HG03103 (cell line): ENCODE results near the gene THSD4.

Experiments
- ATAC-seq: cut with Tn5 transposase; IDR thresholded peaks from one replicate; pipeline ENCODE4 v1.9.1; 2021; ENCODE audit warnings: low read depth; ENCODE audit not compliant: unreplicated experiment

Gene THSD4

GRCh38 chr15:71804226-71804625, 689.0 kb downstream of the THSD4 start:
- no peak for ATAC-seq

- no peak for ATAC-seq
Observed at GRCh38 chr15:71804695-71805470, 689.6 kb downstream of the THSD4 start.

- ATAC-seq, result no peak
Observed at GRCh38 chr15:71806452-71806931, 691.2 kb downstream of the THSD4 start.

DNA sequence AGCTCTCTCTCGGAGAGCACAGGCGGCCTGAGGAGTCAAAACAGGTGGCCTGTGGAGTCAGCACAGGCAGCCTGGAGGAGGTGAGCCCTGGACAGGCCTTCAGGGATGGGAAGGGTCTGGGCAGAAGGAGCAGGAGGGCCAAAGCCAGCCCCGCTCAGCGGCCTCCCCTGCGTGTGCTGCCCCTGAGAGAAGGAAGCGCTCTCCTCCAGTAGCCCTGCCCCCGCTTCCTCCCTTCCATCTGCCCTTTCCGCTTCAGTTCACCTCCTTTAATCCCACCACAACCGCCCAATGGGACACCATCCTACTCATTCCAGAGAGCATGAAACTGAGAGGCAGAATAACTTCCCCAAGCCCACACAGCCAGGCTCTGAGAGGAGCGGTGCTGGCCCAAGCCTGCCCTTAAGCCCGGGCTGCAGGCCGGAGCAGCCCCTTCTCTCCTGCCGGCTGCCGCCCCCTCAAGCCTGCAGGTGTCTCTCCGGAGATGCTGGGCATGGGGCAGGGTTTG, 691.9 kb downstream of the THSD4 start:
- no peak for ATAC-seq

- no peak for ATAC-seq
Observed at GRCh38 chr15:71807691-71808091, 692.4 kb downstream of the THSD4 start.

DNA sequence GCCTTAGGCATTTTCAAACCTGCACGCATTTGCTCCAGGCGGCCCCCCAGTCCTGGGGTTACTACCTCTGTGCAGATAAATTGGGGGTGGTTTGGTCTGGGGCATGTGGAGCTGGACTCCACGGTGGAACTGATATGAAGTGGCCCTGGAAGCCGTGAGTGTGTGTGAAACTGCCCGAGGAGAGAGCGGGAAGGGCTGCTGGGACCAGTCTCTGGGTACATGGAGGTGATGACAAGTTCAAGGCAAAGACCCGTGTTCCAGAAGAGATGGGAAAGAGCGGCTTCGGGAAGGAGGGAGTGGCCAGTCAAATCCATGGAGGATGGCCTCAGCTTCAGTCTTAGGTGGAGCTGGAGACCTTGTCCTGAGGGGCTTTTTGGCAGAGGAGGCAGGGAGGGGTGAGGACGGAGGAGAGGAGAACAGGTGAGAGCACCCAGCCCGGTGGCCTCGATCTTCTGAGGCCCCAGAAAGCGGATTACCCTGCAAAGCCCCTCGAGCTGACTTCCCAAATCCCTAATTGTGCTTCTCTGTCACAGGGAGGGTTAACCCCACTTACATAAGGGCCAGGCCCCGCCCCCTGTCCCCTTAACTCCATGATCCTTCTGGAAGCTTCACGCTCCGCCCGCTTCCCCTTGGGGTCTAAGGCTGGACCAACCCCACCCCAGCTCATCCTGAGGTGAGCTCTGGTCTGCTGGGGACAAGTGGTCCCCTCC, 693.2 kb downstream of the THSD4 start:
- ATAC-seq, result no peak

DNA sequence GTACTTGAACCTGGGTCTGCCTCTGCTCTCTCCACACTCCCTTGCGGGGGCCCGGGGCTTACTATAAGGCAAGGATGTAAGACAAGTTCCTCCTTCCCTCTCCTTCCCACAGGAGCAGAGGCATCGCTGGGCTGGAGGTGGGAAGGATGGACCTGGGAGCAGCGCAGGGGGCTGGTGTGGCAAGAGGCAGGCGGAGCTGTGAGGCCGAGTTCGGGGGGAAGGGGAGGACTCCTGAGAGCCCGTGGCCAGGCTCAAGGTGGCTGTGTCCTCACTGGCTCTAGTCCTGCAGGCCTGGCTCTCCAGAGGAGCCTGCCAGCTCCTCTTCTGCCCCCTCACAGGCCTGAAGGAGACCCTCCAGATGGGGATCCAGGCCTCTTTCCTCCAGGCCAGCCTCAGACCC, 694.1 kb downstream of the THSD4 start:
- ATAC-seq, result no peak

DNA sequence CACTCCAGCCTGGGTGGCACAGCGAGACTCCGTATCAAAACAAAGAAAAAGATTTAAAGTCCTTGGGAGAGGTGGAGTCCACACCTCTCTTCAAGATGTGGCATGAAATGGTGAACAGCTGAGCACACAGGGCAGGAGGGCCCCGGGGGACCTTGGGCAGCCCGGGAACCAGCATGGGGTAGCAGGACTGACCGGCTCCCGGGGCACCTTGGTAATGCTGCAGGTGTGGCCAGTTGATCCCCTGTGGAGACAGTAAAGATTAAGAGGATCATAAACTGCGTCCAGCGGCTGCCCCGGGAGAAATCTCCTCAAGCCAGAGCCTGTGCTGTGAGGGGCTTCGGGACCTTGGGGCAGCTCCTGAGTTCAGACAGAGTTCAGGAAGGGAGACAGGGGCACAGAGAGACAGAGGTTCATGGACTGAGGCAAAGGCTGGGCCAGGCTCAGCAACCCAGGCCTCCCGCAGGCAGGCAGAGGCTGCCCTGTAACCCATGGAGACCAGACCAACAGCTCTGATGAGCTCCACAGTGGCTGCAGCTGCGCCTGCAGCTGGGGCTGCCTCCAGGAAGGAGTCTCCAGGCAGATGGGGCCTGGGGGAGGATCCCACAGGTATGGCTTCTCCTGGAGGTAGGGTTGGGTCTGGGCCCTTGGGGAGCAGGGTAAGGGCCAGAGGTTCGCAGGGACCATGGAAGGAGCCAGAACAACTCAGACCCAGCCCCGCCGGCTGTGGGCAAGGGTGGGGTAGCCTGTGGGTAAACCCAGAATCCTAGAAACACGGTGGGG, 695.2 kb downstream of the THSD4 start, which contains the start of gene NR2E3:
Gene NR2E3 (plus strand): TSS at position 299 of the 780 bp plus-strand sequence. CDS start 190 bp downstream, at position 489.
- ATAC-seq, result no peak

DNA sequence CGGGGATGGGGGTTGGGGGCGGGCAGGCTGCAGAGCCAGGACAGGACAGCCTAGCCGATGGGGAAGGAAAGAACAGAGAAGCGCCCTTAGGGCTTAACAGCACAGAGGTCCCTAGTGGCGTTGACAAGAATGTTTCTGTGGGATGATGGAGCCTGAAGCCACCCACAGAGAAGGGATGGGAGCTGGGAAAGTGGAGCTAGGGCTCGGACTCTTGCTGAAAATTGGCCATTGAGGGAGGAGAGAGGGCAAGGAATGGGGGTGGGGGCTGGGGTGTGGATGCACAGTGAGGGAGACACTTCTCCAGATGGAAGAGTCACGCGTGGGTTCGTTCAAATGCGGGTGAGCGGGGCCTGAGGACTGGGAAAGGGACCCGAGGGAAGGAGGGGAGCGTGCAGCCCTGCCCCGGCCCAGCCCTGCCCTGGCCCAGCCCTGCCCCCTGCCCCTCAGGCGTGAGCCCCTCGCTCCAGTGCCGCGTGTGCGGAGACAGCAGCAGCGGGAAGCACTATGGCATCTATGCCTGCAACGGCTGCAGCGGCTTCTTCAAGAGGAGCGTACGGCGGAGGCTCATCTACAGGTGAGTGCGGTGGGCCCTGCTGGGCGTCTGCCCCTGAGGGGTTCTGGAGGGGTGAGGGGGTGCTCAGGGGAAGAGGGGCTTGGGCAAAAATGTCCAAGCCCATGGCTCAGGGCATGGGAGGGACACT, 695.9 kb downstream of the THSD4 start:
- no peak for ATAC-seq

- ATAC-seq, result no peak
Observed at GRCh38 chr15:71811752-71812735, 696.8 kb downstream of the THSD4 start.

DNA sequence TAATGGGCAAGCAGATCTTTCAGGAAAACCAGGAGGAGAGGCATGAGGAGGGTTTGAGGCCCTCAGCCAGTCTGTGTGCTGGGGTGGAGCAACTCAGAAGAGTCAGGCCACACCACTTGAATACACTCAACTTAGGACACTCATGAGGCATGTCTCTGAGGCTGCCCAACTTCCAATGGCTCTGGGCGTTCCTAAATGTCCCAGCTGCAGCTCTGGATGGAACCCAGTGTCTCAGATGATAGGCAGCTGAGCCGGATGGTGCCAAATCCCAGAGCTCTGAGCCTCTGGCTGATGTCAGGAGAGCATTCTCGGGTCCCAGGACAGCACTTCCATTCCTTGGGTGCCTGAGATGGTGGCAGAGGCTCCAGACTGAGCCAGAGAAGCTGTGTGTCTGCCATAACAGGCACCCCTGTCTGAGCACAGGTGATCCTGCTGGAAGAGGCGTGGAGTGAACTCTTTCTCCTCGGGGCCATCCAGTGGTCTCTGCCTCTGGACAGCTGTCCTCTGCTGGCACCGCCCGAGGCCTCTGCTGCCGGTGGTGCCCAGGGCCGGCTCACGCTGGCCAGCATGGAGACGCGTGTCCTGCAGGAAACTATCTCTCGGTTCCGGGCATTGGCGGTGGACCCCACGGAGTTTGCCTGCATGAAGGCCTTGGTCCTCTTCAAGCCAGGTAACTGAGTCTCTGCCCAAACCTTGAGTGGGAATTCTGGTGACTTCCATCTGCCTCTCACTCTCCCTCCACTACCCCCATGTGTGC, 697.9 kb downstream of the THSD4 start:
- no peak for ATAC-seq

- no peak for ATAC-seq
Observed at GRCh38 chr15:71813723-71814470, 698.6 kb downstream of the THSD4 start.

GRCh38 chr15:71815301-71815700, 700.0 kb downstream of the THSD4 start:
- ATAC-seq, result no peak

DNA sequence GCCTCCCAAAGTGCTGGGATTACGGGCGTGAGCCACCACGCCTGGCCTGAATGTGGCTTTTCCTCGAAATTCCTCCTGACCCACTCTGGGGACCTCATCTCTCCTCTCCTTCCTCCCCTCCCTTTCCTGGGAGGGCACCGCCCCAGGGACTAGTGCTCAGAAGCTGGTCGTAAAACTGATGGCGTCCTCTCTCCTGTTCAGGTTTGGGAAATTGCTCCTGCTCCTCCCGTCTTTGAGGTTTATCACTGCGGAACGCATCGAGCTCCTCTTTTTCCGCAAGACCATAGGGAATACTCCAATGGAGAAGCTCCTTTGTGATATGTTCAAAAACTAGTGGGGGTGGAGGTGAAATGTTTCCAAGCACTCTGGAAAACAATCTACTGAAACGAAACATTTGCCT, 702.1 kb downstream of the THSD4 start:
- no peak for ATAC-seq

DNA sequence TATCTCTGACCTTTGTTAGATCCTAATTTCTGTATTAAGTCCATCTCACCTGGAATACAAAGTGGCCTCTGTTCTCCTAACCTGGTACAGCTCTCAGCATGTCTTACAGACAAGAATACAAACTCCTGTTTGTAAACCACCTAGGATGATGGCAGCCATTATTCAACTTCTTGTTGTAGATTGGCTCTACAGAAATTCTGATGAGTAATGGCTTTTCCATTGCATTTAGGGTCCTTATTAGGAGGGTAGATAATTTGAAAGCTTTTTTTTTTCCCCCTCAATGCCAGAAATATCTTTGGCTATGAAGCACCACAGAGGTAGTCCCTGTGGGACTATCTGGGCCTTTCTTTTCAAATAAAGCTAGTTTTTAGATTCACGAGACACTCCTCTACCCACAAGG, 704.9 kb downstream of the THSD4 start:
- no peak for ATAC-seq

DNA sequence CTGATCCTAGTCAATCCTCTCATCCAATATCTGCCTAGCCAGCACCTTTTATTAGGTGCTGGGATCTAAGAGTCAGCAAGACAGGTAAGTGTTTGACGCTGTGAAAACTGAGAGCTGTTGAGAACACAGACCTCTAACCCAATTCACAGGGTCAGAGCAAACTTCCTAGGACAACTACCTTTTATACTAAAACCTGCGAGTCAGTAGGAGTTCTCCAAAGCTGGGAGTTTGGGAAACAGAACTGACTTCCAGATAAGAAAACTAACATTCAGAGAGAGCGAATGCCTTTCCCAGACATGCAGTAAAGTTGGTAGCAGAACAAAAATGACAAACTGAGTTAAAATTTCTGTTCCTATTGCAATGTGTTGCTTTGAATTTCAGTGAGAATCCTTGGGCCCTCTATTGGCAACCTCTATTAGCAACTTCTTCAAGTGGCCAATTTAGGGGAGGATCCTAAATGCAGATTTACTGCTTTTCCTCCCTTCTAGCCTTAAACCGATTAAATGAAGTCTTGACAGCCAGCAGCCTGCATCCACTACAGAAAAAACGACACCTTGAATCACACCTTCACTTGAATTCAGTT, 706.4 kb downstream of the THSD4 start:
- ATAC-seq, result no peak

DNA sequence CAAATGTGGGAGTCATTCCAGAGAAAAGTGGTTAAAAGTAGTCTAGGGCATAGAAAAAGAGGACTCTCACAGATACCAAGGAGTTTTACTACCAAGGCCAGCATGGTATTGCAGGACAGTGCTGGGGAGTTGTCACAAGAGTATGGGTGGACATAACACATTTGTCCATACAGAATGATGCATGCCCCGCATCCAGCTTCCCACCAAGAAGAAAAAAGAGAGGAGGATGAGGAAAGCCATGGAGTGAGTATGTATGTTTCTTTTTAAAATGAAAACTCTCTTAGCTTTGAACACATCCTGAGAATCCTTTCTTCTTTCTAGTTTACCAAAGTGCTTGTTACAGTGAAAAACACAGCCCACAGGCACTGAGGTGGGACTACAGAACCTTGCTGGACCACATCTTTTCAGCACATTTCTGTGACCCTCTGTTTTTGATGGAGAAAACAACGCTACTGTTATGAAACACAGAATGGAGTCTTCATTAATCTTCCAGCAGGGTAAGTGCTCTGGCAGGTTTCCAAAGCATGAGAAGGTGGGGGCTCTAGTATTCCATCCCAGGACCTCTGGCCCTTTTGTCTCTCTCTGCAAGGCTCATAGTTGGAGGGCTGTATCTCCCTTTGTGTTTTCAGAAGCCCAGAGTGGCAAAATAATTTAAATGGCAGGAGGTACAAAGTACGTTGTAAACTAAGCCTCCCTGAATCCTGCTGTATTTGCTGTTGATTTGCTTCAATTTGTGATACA, 707.8 kb downstream of the THSD4 start:
- ATAC-seq, result no peak
